HG02852 (cell line): ENCODE data around the gene ELMO1.

ENCODE experiments used
- ATAC-seq: cut with Tn5 transposase; IDR thresholded peaks from one replicate; pipeline ENCODE4 v1.9.1; 2021; ENCODE audit warnings: mild to moderate bottlenecking, moderate library complexity; ENCODE audit not compliant: unreplicated experiment

The ELMO1 gene

GRCh38 chr7:37475646-37476045 lies 27.0 kb upstream of the ELMO1 start:
- ATAC-seq = no peak

- no peak for ATAC-seq
Measured at GRCh38 chr7:37471619-37472018, 23.0 kb upstream of the ELMO1 start.

- ATAC-seq = peak; percentile 67
Measured at GRCh38 chr7:37467002-37467401, 18.3 kb upstream of the ELMO1 start.

DNA sequence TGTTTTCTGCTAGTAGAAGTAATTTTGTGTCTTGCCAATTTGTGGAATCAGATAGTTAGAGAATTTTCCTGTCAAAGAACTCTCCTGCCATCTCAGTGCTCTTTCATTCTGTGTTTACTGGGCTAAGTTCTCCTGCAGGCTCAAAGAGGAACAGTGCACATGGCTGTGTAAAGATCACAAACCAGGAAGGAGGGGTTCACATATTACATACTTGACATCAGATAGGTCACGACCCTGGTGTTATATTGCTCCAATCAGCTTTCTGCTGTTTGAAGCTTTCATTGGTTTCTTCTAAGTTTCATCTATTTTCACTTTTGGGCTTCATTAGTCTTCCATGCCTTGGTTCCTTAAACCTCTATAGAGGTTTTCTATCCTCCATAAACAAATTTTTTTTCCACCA lies 13.5 kb upstream of the ELMO1 start:
- no peak for ATAC-seq

- ATAC-seq = no peak
Measured at GRCh38 chr7:37455081-37455480, 6.4 kb upstream of the ELMO1 start.

- no peak for ATAC-seq
Measured at GRCh38 chr7:37452346-37452745, 3.7 kb upstream of the ELMO1 start.

GRCh38 chr7:37450035-37450434 lies 1.4 kb upstream of the ELMO1 start:
- ATAC-seq = no peak

DNA sequence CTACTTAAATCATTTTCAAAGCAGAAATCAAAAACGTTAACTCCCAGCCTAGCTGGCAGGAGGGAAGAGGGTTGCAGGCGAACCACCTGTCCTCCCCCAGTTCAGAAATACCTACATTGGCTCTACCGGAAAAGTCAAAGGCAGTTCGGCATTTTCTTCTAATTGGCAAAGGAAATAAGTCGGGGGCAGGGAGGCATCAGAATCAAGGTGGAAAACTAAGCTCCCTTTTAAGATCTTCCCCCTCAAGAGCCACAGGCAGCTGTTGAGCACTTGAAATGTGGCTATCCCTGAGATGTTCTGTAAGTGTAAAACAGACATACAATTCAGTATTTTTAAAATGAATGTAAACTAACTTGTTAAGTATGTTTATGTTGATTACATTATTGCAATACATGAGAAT lies 957 bp upstream of the ELMO1 start:
- ATAC-seq = no peak

- peak; percentile 30 for ATAC-seq
Measured at GRCh38 chr7:37448011-37448635, 541 bp downstream of the ELMO1 start.

- ATAC-seq = no peak
Measured at GRCh38 chr7:37446371-37446770, 2.3 kb downstream of the ELMO1 start.

DNA sequence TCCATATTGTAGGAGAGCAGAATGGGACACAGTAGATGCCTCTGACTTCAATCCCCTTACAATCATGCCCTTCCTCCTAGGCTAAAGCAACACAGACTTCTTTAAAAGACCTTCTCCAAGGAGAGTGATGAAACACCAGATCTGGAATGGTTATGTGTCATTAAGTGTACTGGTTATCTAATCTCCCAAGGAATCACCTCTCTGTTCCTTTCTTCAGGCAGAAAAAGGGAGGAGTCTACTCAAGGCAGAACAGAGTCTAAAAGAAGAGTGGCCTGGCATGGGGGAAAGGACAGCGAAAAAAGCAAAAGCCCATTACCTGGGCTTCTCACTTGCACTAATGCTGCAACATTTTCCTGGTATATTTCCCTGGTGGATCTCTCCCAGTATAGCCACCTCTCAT lies 2.9 kb downstream of the ELMO1 start:
- ATAC-seq = no peak

DNA sequence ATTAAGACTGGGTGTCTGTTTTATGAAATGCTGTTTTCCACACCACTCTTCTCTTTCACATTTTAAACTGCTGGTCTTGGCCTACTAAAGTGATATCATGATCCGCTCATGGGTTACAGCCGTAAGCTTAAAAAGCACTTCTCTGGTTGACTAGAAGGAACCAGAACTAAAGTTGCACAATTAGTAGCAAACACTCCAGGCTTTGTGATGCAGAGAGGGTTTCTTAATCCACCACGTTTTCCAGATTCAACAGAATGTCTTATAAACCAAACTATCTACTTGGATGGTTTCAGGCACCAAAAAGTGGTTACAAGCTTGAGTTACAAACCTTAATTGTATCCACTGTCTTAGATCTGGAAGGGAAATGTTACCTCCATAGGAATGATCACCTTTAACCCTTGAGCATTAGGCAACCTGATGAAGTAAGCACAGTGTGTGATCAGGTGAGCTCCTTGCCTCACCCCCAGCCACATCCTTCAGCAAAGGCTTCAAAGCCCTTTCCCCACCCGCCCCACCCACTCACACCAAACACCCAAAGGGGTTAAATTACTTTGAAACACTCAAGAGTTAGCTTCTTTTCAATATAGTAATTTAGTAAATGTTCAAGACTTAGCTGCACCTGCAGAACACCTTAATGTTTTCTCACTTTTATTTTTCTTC lies 3.5 kb downstream of the ELMO1 start:
- ATAC-seq = no peak

DNA sequence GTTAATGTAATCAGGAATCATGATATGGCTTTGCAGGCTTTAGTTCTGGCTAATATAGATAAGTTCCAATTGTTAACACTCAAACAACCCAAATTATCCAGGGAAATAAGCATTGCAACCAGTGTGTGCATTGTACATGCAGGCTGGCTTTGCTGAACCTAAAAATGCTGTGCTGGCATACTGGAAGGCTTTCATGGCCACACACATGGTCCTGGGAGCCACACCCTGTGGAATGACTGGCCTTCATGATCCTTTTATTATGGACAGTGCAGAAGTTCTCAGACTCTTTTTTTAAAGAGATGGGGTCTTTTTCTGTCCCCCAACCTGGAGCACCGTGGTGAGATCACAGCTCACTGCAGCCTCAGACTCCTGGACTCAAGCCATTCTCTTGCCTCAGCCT lies 5.0 kb downstream of the ELMO1 start:
- ATAC-seq = no peak

- ATAC-seq = no peak
Measured at GRCh38 chr7:37442268-37442667, 6.4 kb downstream of the ELMO1 start.

DNA sequence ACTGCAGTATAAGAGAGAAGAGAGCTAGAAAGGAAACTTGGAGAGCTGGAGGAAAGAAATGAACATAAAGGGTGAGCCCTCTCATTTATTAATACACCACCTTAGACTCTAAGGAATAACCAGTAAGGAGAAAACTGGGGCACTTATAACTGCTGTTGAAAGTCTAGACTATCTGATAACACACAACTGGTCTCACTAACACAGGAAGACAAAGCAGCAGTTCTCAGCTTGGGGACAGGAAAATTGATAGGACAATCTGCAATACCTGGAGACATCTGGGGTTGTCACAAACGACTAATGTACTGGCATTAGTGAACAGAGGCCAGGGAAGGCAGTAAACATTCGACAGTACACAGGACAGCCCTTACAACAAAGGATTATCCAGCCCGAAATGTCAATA lies 6.8 kb downstream of the ELMO1 start:
- ATAC-seq = no peak

- no peak for ATAC-seq
Measured at GRCh38 chr7:37441386-37441760, 7.3 kb downstream of the ELMO1 start.

DNA sequence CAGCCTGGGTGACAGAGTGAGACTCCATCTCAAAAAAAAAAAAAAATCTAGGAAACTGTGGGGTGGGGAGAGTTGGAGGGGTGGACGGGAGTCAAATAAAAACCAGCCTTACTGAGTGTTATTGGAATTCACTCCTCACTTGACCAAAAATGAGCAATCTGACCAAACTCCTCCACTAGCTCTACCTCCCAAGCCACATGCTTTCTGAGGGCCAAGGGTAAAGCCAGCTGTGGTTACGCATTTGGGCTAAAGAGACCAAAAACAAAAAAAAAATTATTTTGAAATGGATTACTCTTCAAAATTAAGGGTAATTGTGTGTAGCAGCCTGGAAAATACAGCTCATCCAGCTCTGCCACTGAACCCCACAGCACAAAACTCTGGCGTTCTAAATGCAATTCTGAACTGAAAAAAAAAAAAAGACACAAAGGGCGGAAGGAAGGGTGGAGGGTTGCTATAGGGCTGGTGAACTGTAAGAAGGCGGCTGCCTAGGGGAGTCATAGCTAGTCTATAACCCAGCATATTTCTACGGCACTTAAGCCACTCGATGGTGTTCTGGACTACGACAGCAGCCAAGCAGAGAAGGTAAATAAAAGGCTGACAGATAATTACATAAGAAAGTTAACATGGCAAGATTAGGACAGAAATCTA lies 7.8 kb downstream of the ELMO1 start:
- no peak for ATAC-seq

DNA sequence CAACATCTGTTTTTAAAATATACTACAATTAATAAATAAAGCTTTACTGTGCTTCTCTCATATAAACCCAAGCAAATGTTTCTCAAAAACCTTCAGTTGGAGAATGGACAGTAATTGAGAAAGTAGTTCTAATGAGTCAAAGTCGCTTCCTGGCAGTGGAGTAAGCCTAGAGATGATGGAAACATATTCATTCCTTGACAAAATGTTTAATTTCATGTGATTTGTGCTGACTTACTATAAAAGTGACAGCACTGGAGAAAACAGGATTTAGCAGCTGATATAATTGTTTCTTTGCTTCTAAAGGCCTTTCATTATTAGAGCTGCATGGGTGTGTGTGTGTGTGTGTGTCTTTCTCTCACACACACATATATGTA lies 9.0 kb downstream of the ELMO1 start:
- no peak for ATAC-seq

DNA sequence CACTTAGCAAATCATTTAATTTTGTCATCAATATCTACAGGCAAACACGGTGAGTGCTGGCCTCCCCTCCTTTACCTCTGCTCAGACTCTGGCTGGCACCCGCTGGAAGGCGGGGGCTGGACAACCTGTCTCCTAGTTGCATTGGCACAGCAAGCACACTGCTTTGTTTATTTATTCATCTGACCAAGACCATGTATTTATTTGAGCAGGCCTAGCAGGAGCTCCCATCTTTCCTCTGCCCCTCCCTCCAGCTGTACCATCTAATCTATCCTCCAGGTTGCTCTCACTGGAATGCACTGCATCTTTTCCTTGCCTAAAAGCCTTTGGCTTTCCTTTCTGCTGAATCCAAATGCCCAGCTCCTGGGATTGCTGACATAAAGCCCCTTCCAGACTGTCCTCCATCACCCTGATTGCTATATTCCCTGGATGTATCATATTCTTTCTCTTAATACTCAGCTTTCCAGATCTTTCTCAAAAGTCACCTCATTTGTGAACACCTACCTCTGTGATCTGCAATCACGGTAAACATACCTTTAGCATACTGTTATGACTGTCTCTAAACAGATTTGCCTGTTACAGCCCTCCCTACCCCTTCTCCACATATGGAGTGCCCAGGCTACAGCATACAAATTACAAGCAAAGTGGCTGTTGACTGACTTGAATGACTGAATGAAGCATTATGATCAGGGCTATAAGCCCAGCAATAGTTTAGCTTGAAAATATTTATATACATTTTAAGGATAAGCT lies 9.6 kb downstream of the ELMO1 start:
- no peak for ATAC-seq

- no peak for ATAC-seq
Measured at GRCh38 chr7:37435156-37435855, 13.4 kb downstream of the ELMO1 start.

DNA sequence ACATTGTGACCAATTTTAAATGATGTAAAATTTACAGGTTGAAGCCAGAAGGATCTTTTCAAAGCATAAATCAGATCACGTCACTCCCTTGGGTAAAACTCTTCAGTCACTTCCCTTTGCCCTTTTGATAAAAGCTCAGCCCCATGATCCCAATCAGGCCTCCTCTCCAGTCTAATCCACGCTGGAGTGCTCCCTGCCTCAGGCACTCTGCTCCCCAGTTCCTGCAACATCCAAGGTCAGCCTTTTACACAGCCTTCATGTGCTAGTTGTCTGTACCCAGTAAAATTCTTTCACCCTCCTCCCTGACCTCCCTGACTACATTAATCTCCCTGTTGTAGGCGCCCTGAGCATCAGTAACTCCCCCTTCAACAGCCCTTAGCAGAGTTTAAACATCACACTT lies 14.1 kb downstream of the ELMO1 start:
- no peak for ATAC-seq
